GM12878 (cell line): ENCODE data around the gene IER5L. TPM values are rescaled to one million over a fixed set of nuclear protein-coding genes. Genes with fewer than 3 reads are reported as not detected.

ENCODE experiments used
- ATAC-seq: fragments of 200-7000 bp; cut with Tn5 transposase; 3 replicates; pipeline ENCODE4 v1.9.1; 2020; ENCODE audit warnings: mild to moderate bottlenecking, moderate library complexity
- BruUV-seq: library from RNA; stranded (reverse); fragments of 400-500 nt; replicated peaks from 2 replicates; lab custom pipeline; 2021; lab: Mats Ljungman, UMichigan
- CTCF ChIA-PET: fragments of 300-600 bp; sonication (Branson Sonifier 250); formaldehyde crosslinking; extraction: SDS; loops from one replicate; lab custom pipeline; 2021; ENCODE audit warnings: inconsistent platforms; lab: Yijun Ruan, JAX
- POLR2A ChIA-PET: fragments of 350-600 bp; formaldehyde crosslinking; extraction: SDS; loops from one replicate; lab custom pipeline; 2021; ENCODE audit warnings: inconsistent platforms; lab: Charles Lee
- RAD21 ChIA-PET: fragments of 300-600 bp; sonication (Branson Sonifier 250); formaldehyde crosslinking; loops from one replicate; lab custom pipeline; 2023; ENCODE audit warnings: antibody characterized with exemption; ENCODE audit not compliant: unreplicated experiment; lab: Charles Lee
- SMC1A ChIA-PET: fragments of 300-600 bp; sonication (Branson Sonifier 250); formaldehyde crosslinking; loops from one replicate; lab custom pipeline; 2023; ENCODE audit not compliant: unreplicated experiment, uncharacterized antibody; lab: Charles Lee
- DNase-seq: peaks from one replicate; pipeline ENCODE4 v3.0.0-alpha.2; 2011; ENCODE audit warnings: low read depth, low spot score
- FAIRE-seq: peaks from 3 replicates; lab custom pipeline; 2011; peaks lifted over from hg19 to GRCh38; lab: Jason Lieb, UNC
- H2AFZ ChIP-seq: 2 replicates; pipeline ENCODE4 v1.6.0; 2011; ENCODE audit warnings: low read depth, low read length, control low read depth; ENCODE audit not compliant: control insufficient read depth
- H3K27ac ChIP-seq: 2 replicates; pipeline ENCODE4 v1.5.1; 2011; ENCODE audit warnings: control low read depth; ENCODE audit not compliant: control insufficient read depth, insufficient read depth
- H3K27me3 ChIP-seq, 2 experiments: replicated peaks in 1 of 2; 2 replicates each; pipeline versions ENCODE4 v1.6.0 to v1.6.1; 2011; ENCODE audit warnings: low read length in 1 of 2; ENCODE audit not compliant: control insufficient read depth in 2 of 2, insufficient read depth in 2 of 2
- H3K36me3 ChIP-seq, 2 experiments: 2 replicates each; pipeline ENCODE4 v1.5.1; 2011; ENCODE audit warnings: low read length in 1 of 2; ENCODE audit not compliant: control insufficient read depth in 2 of 2, insufficient read depth in 2 of 2
- H3K4me1 ChIP-seq: 2 replicates; pipeline ENCODE4 v1.6.1; 2011; ENCODE audit warnings: mild to moderate bottlenecking, low read length, moderate library complexity, mixed read lengths; ENCODE audit not compliant: control insufficient read depth, insufficient read depth
- H3K4me2 ChIP-seq: 2 replicates; pipeline ENCODE4 v1.6.0; 2011; ENCODE audit warnings: control low read depth; ENCODE audit not compliant: control insufficient read depth, insufficient read depth
- H3K4me3 ChIP-seq: fragments of 200-600 bp; sonication (generic); 2 replicates; pipeline ENCODE4 v1.5.1; 2016
- H3K79me2 ChIP-seq: 2 replicates; pipeline ENCODE4 v1.6.0; 2011; ENCODE audit warnings: low read length; ENCODE audit not compliant: control insufficient read depth, insufficient read depth
- H3K9ac ChIP-seq: 2 replicates; pipeline ENCODE4 v1.8.0; 2011; ENCODE audit warnings: low read length, control low read depth, mixed read lengths; ENCODE audit not compliant: control insufficient read depth, insufficient read depth
- H3K9me3 ChIP-seq: replicated peaks from 3 replicates; pipeline ENCODE4 v1.5.1; 2011; ENCODE audit warnings: mild to moderate bottlenecking, low read length; ENCODE audit not compliant: control insufficient read depth, insufficient read depth
- H4K20me1 ChIP-seq: 2 replicates; pipeline ENCODE4 v1.6.0; 2011; ENCODE audit not compliant: control insufficient read depth, insufficient read depth
- ATF7 ChIP-seq: fragments of 450-650 bp; IDR thresholded peaks from 2 replicates; pipeline ENCODE4 v1.6.1; 2016; ENCODE audit warnings: low read depth, mild to moderate bottlenecking
- NRF1 ChIP-seq: conservative IDR thresholded peaks from 2 replicates; pipeline ENCODE4 v1.6.1; 2011; ENCODE audit warnings: mild to moderate bottlenecking, low read depth, low read length, improper control_type of control experiment
- SIX5 ChIP-seq: IDR thresholded peaks from 2 replicates; pipeline ENCODE4 v1.6.1; 2011; ENCODE audit warnings: mild to moderate bottlenecking, low read depth, low read length, moderate library complexity; ENCODE audit not compliant: severe bottlenecking
- SMARCA5 ChIP-seq: fragments of 450-650 bp; IDR thresholded peaks from 2 replicates; pipeline ENCODE4 v1.6.1; 2017; ENCODE audit warnings: mild to moderate bottlenecking
- WGBS: methylation state at CpG from one replicate; pipeline ENCODE4 v1.1.6; 2016; ENCODE audit warnings: low lambda C conversion rate; ENCODE audit not compliant: insufficient replicate concordance, insufficient coverage; ENCODE audit errors: missing lambda C conversion rate; 5-methylcytosine and 5-hydroxymethylcytosine counted together
- in situ Hi-C: fragments of 300-500 bp; cut with MboI; formaldehyde crosslinking; loops from 9 replicates; pipeline ENCODE4 v1.14.3; 2018; ENCODE audit warnings: mixed read lengths
- intact Hi-C: fragments of 100-400 bp; cut with micrococcal nuclease; formaldehyde crosslinking; loops from one replicate; pipeline ENCODE4 v1.14.2; 2022; ENCODE audit not compliant: unreplicated experiment
- polyA plus RNA-seq, 11 experiments: library from polyadenylated mRNA; depleted of rRNA in 4 of 11; unstranded in 6 of 11; stranded (reverse) in 5 of 11; fragments of >200 nt; fragmentation: Nextera tagmentation in 4 of 11; fragmentation: Illumina TruSeq in 1 of 11; extraction: Ambion mirVana in 4 of 11; extraction: Trizol in 1 of 11; gene quantifications; 1 replicate in 1 of 11; 2 replicates in 10 of 11; pipeline versions ENCODE4 v1.2.1 to v1.2.3, GENCODE V29; 2011 to 2016; ENCODE audit warnings: inconsistent platforms in 2 of 11, missing spikeins in 2 of 11, low read depth in 1 of 11
- total RNA-seq, 4 experiments: library from RNA; depleted of rRNA in 3 of 4; stranded (reverse); fragments of >200 nt in 3 of 4; fragmentation: Illumina TruSeq in 1 of 4; extraction: Trizol in 1 of 4; gene quantifications; 2 replicates each; pipeline versions ENCODE4 v1.2.1 to v1.2.3, GENCODE V29; 2013 to 2021
- TF ChIP-seq, protein P1 (sequence below): IDR thresholded peaks from 2 replicates; pipeline ENCODE4 v1.6.1; 2011; ENCODE audit warnings: low read depth, mild to moderate bottlenecking, low read length, moderate library complexity, borderline replicate concordance; ENCODE audit errors: extremely low read depth
- TF ChIP-seq, protein P2 (sequence below): fragments of 450-650 bp; IDR thresholded peaks from 2 replicates; pipeline ENCODE4 v1.6.1; 2016; ENCODE audit warnings: mild to moderate bottlenecking
- TF ChIP-seq, protein P3 (sequence below): IDR thresholded peaks from 2 replicates; pipeline ENCODE4 v1.6.1; 2012; ENCODE audit warnings: mild to moderate bottlenecking, low read depth, low read length

IER5L gene
- total and polyA plus RNA-seq, 10 of the 15 experiments (the other 5 are each of a cell fraction or from before 2014, with no cell fraction given): 0.04 to 1.4 (median 0.17) TPM

DNA sequence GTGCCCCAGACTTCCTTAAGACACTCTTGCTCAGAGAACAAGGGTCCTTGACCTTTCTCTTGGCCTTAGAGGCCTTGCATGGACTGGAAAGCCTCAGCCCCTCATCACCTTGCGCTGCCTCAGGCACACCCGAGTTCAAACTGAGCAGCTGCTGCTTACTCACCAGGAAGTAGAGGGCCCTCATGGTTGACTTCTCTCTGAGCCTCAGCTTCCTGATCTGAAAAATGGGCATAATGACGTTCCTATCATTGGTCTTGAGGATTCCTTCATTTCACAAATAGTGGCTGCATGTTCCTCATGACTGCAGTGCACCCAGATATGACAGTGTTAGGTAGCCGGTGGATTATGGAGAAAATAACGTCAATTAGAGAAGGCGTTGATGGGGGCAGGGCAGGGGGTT, 28.6 kb downstream of the IER5L start:
- TF ChIP-seq SMARCA5 (0 out of 2 replicates have a peak, but pooled peaks have one; percentile 36), NRF1 (no peak)
- TF ChIP-seq, all 136 proteins: peak for 1
- Histone ChIP-seq H3K4me2 (no peak overlapping the region), H3K79me2 (no peaks in the 10 kb centered on the region), H3K4me3 (no peak overlapping the region), H3K4me1 (peaks cover 13% of the 10 kb centered on the region), H3K36me3 (peaks cover 2 to 4% of the 10 kb centered on the region in 2 experiments; a peak in 3 of 4 replicates), H3K9me3 (no peaks in the 10 kb centered on the region), H3K27ac (peak overlapping the region; percentile 17), H3K9ac (no peak overlapping the region), H2AFZ (no peak overlapping the region), H4K20me1 (no peaks in the 10 kb centered on the region), H3K27me3 (no peaks in the 10 kb centered on the region)
- FAIRE-seq (peak; percentile 52), DNase-seq (no peak), ATAC-seq (peak; percentile 69)
- BruUV-seq: no TSS peak
- intact Hi-C loops: no loop called here
- ChIA-PET POLR2A (interaction anchor here (0.6 to 1.5 kb wide), 7 partner anchors 9 to 588 kb away, joined by 3 to 8 read pairs (median 4); partner anchors contain the start of gene IER5L), SMC1A (interaction anchor here (0.9 to 3.3 kb wide), 7 partner anchors 10 to 26 kb away, joined by 3 to 19 read pairs (median 4); no protein-coding TSS in a partner anchor), RAD21 (interaction anchor here (0.6 to 1.9 kb wide), 8 partner anchors 10 to 460 kb away, joined by 3 to 24 read pairs (median 4); partner anchors contain the start of gene IER5L), CTCF (interaction anchor here (1.2 to 2.3 kb wide), 6 partner anchors 10 to 475 kb away, joined by 3 to 19 read pairs (median 9); partner anchors contain the start of gene IER5L)
- 27% methylated on average over 6 of the region's 6 CpGs for WGBS
- in situ Hi-C loops: no loop called here

DNA sequence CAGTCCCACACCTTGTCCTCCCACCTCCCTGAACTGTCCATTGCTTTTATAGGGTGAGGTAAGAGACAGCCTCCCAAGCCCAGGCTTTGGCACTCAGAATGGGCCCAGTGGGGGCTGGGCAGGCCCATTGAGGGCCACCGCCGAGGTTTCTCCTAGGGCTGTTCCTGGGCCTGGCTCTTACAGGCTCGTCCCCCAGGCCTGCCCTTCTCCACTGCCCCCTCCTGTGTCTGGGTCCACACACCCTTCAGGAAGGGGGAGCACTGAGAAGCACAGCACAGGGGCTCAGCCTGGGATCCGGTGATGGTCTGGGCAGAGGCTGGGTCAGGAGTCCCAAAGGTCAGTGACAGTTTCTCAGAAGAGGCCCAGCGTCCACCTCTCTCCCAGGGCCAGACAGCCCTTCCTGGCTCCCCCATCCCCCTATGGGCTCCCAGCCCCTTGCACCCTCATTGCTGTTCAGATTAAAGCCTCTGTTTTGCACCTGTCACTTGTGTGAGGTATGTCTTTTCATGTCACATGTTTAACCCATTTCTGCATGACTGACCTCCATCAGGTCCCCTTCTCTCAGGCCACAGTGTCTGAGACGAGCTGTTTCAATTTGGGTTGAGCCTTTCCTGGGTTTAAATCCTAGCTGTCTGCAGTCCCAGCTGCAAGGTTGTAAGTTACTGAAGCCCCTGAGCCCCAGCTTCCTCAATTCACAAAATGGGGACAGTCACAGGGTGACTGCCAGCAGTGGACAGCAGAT, 29.4 kb downstream of the IER5L start:
- H4K20me1 ChIP-seq: no peaks in the 10 kb centered on the region
- H3K27ac ChIP-seq: peak overlapping the region; percentile 17
- ChIA-PET SMC1A (interaction anchor here (0.9 to 3.3 kb wide), 7 partner anchors 9 to 27 kb away, joined by 3 to 19 read pairs (median 4); no protein-coding TSS in a partner anchor), POLR2A (interaction anchor here (0.6 to 1.5 kb wide), 7 partner anchors 8 to 67 kb away, joined by 3 to 8 read pairs (median 4); partner anchors contain the start of gene IER5L), RAD21 (interaction anchor here (0.6 to 1.9 kb wide), 8 partner anchors 9 to 461 kb away, joined by 3 to 24 read pairs (median 4); partner anchors contain the start of gene IER5L), CTCF (interaction anchor here (0.8 to 2.3 kb wide), 7 partner anchors 9 to 476 kb away, joined by 3 to 19 read pairs (median 7); partner anchors contain the start of gene IER5L)
- no peak overlapping the region for H3K4me3 ChIP-seq
- peak; percentile 59 for FAIRE-seq
- intact Hi-C loops (no loop called here), in situ Hi-C loops (no loop called here)
- H3K79me2 ChIP-seq: no peaks in the 10 kb centered on the region
- no peak overlapping the region for H3K9ac ChIP-seq
- DNase-seq: no peak
- H3K4me1 ChIP-seq: peaks cover 15% of the 10 kb centered on the region
- H3K27me3 ChIP-seq: no peaks in the 10 kb centered on the region
- peak overlapping the region; percentile 46 for H3K4me2 ChIP-seq
- peak; percentile 81 for ATAC-seq
- 81% methylated on average over 6 of the region's 6 CpGs for WGBS
- BruUV-seq: no TSS peak
- no peaks in the 10 kb centered on the region for H3K9me3 ChIP-seq
- no peak overlapping the region for H2AFZ ChIP-seq
- peaks cover 2 to 9% of the 10 kb centered on the region in 2 experiments; a peak in 3 of 4 replicates for H3K36me3 ChIP-seq
- TF ChIP-seq, protein P1, sequence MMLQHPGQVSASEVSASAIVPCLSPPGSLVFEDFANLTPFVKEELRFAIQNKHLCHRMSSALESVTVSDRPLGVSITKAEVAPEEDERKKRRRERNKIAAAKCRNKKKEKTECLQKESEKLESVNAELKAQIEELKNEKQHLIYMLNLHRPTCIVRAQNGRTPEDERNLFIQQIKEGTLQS: no peak
- TF ChIP-seq SIX5 (no peak), ATF7 (0 out of 2 replicates have a peak, but pooled peaks have one; percentile 19)
- TF ChIP-seq, protein P2, sequence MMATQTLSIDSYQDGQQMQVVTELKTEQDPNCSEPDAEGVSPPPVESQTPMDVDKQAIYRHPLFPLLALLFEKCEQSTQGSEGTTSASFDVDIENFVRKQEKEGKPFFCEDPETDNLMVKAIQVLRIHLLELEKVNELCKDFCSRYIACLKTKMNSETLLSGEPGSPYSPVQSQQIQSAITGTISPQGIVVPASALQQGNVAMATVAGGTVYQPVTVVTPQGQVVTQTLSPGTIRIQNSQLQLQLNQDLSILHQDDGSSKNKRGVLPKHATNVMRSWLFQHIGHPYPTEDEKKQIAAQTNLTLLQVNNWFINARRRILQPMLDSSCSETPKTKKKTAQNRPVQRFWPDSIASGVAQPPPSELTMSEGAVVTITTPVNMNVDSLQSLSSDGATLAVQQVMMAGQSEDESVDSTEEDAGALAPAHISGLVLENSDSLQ: peak; percentile 50; the same call in 1 of the 2 replicates
- TF ChIP-seq, protein P3, sequence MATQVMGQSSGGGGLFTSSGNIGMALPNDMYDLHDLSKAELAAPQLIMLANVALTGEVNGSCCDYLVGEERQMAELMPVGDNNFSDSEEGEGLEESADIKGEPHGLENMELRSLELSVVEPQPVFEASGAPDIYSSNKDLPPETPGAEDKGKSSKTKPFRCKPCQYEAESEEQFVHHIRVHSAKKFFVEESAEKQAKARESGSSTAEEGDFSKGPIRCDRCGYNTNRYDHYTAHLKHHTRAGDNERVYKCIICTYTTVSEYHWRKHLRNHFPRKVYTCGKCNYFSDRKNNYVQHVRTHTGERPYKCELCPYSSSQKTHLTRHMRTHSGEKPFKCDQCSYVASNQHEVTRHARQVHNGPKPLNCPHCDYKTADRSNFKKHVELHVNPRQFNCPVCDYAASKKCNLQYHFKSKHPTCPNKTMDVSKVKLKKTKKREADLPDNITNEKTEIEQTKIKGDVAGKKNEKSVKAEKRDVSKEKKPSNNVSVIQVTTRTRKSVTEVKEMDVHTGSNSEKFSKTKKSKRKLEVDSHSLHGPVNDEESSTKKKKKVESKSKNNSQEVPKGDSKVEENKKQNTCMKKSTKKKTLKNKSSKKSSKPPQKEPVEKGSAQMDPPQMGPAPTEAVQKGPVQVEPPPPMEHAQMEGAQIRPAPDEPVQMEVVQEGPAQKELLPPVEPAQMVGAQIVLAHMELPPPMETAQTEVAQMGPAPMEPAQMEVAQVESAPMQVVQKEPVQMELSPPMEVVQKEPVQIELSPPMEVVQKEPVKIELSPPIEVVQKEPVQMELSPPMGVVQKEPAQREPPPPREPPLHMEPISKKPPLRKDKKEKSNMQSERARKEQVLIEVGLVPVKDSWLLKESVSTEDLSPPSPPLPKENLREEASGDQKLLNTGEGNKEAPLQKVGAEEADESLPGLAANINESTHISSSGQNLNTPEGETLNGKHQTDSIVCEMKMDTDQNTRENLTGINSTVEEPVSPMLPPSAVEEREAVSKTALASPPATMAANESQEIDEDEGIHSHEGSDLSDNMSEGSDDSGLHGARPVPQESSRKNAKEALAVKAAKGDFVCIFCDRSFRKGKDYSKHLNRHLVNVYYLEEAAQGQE: no peak
